ENCODE measurements around the gene CEP192. TPM values are rescaled to one million over a fixed set of nuclear protein-coding genes. Genes with fewer than 3 reads are reported as not detected.
A peak's percentile ranks its signal among the peaks of the same experiment; 100 is the strongest.

The CEP192 gene
- polyA plus RNA-seq, 3 donors = 3.0 to 29.6 (median 3.7) TPM

- Histone ChIP-seq H3K9ac (ENCODE audit: insufficient read depth, low read length, poor library complexity, severe bottlenecking) (no peak overlapping the region), H3K27me3 (ENCODE audit: control insufficient read depth in 2 of 2, insufficient read depth in 2 of 2, low read length in 2 of 2) (no peaks in the 10 kb centered on the region), H4K20me1 (ENCODE audit: insufficient read depth, low read length) (no peaks in the 10 kb centered on the region), H3K4me1 (ENCODE audit: control insufficient read depth in 1 of 2, insufficient read depth in 2 of 2, low read length in 2 of 2) (no peaks in the 10 kb centered on the region), H3K9me3 (replicated peaks in 1 of 2; ENCODE audit: control insufficient read depth in 1 of 2, insufficient read depth in 1 of 2, low read length in 2 of 2) (no peaks in the 10 kb centered on the region), H3K79me2 (ENCODE audit: insufficient read depth, low read length) (no peaks in the 10 kb centered on the region), H2AFZ (ENCODE audit: insufficient read depth, low read depth, low read length, poor library complexity, severe bottlenecking) (no peak overlapping the region), H3K4me2 (replicated peaks; ENCODE audit: extremely low read depth, low read length, poor library complexity, severe bottlenecking) (no peak overlapping the region), H3K4me3 (replicated peaks in 1 of 3; ENCODE audit: low read depth in 2 of 3, low read length in 3 of 3) (no peak overlapping the region), H3K36me3 (replicated peaks in 1 of 2; ENCODE audit: control insufficient read depth in 1 of 2, insufficient read depth in 2 of 2, low read length in 2 of 2) (peaks cover 24 to 91% of the 10 kb centered on the region in 2 donors), H3K27ac (ENCODE audit: low read depth in 1 of 2, low read length in 2 of 2) (peak overlapping the region in 1 of 2 donors; percentile 23)
- no peak for DNase-seq
- intact Hi-C loops (cut with micrococcal nuclease) = no loop called here
- H3K27ac Mint-ChIP-seq = peak overlapping the region in 2 of 7 donors; percentile 10 to 87
- H3K4me1 Mint-ChIP-seq = no peaks in the 10 kb centered on the region
- TF ChIP-seq CTCF (IDR thresholded peaks at IDR 0.05) = no peak
- H3K9me3 Mint-ChIP-seq = no peaks in the 10 kb centered on the region
- no peak overlapping the region for H3K4me3 Mint-ChIP-seq
- no CpG with 5 or more reads among the region's 5 CpGs for WGBS (ENCODE audit: insufficient coverage)
- H3K36me3 Mint-ChIP-seq = peaks cover 47 to 66% of the 10 kb centered on the region in 2 donors
- no peaks in the 10 kb centered on the region for H3K27me3 Mint-ChIP-seq (ENCODE audit: low read depth in 3 of 3)
Measured at GRCh38 chr18:13125191-13125590, 134.0 kb downstream of the CEP192 start.

- Histone ChIP-seq H3K4me2 (replicated peaks; ENCODE audit: extremely low read depth, low read length, poor library complexity, severe bottlenecking) (no peak overlapping the region), H4K20me1 (ENCODE audit: insufficient read depth, low read length) (no peaks in the 10 kb centered on the region), H3K4me1 (ENCODE audit: control insufficient read depth in 1 of 2, insufficient read depth in 2 of 2, low read length in 2 of 2) (no peaks in the 10 kb centered on the region), H3K27me3 (ENCODE audit: control insufficient read depth in 2 of 2, insufficient read depth in 2 of 2, low read length in 2 of 2) (no peaks in the 10 kb centered on the region), H3K27ac (ENCODE audit: low read depth in 1 of 2, low read length in 2 of 2) (no peak overlapping the region), H2AFZ (ENCODE audit: insufficient read depth, low read depth, low read length, poor library complexity, severe bottlenecking) (no peak overlapping the region), H3K9me3 (replicated peaks in 1 of 2; ENCODE audit: control insufficient read depth in 1 of 2, insufficient read depth in 1 of 2, low read length in 2 of 2) (no peaks in the 10 kb centered on the region), H3K79me2 (ENCODE audit: insufficient read depth, low read length) (no peaks in the 10 kb centered on the region), H3K36me3 (replicated peaks in 1 of 2; ENCODE audit: control insufficient read depth in 1 of 2, insufficient read depth in 2 of 2, low read length in 2 of 2) (peaks cover 21 to 72% of the 10 kb centered on the region in 2 donors), H3K9ac (ENCODE audit: insufficient read depth, low read length, poor library complexity, severe bottlenecking) (no peak overlapping the region), H3K4me3 (replicated peaks in 1 of 3; ENCODE audit: low read depth in 2 of 3, low read length in 3 of 3) (no peak overlapping the region)
- no peak for DNase-seq
- Mint-ChIP-seq H3K4me3 (no peak overlapping the region), H3K27ac (peak overlapping the region in 5 of 7 donors; percentile 16 to 64 (median 48)), H3K9me3 (peaks cover 0 to 7% (median 0%) of the 10 kb centered on the region in 7 donors), H3K27me3 (ENCODE audit: low read depth in 3 of 3) (no peaks in the 10 kb centered on the region), H3K4me1 (no peaks in the 10 kb centered on the region), H3K36me3 (peaks cover 36 to 50% of the 10 kb centered on the region in 2 donors)
- TF ChIP-seq CTCF (IDR thresholded peaks at IDR 0.05) = no peak
- 90% methylated on average over 15 of the region's 17 CpGs for WGBS (ENCODE audit: insufficient coverage)
- intact Hi-C loops (cut with micrococcal nuclease) = no loop called here
Measured at GRCh38 chr18:13126966-13127598, 135.9 kb downstream of the CEP192 start.
